ENCODE data around the gene ANO10. TPM values are rescaled to one million over a fixed set of nuclear protein-coding genes. Genes with fewer than 3 reads are reported as not detected.

The ANO10 gene
- polyA plus RNA-seq, 4 donors = 37.5 to 50.5 (median 41.3) TPM

GRCh38 chr3:43389388-43390254 is 232.2 kb downstream of the ANO10 start:
- no peak for DNase-seq (ENCODE audit: low read depth in 4 of 4, low spot score in 3 of 4)

GRCh38 chr3:43388915-43389314 is 232.9 kb downstream of the ANO10 start:
- DNase-seq (ENCODE audit: low read depth in 4 of 4, low spot score in 3 of 4) = no peak

- no peak for DNase-seq (ENCODE audit: low read depth in 4 of 4, low spot score in 3 of 4)
These were observed 233.6 kb downstream of the ANO10 start for GRCh38 chr3:43388175-43388574.

- DNase-seq (ENCODE audit: low read depth in 4 of 4, low spot score in 3 of 4) = no peak
These were observed 242.5 kb downstream of the ANO10 start for GRCh38 chr3:43379343-43379742.

GRCh38 chr3:43378066-43378935 is 243.5 kb downstream of the ANO10 start:
- no peak for DNase-seq (ENCODE audit: low read depth in 4 of 4, low spot score in 3 of 4)

GRCh38 chr3:43373560-43373928 is 248.3 kb downstream of the ANO10 start:
- no peak for DNase-seq (ENCODE audit: low read depth in 4 of 4, low spot score in 3 of 4)

GRCh38 chr3:43372809-43373559 is 248.8 kb downstream of the ANO10 start:
- peak in 1 of 4 donors; percentile 38 for DNase-seq (ENCODE audit: low read depth in 4 of 4, low spot score in 3 of 4)

- no peak for DNase-seq (ENCODE audit: low read depth in 4 of 4, low spot score in 3 of 4)
These were observed 249.6 kb downstream of the ANO10 start for GRCh38 chr3:43372007-43372740.

- no peak for DNase-seq (ENCODE audit: low read depth in 4 of 4, low spot score in 3 of 4)
These were observed 250.3 kb downstream of the ANO10 start for GRCh38 chr3:43371494-43371893.

- no peak for DNase-seq (ENCODE audit: low read depth in 4 of 4, low spot score in 3 of 4)
These were observed 251.4 kb downstream of the ANO10 start for GRCh38 chr3:43370293-43370980.

- DNase-seq (ENCODE audit: low read depth in 4 of 4, low spot score in 3 of 4) = no peak
These were observed 252.2 kb downstream of the ANO10 start for GRCh38 chr3:43369404-43370292.

- DNase-seq (ENCODE audit: low read depth in 4 of 4, low spot score in 3 of 4) = no peak
These were observed 254.9 kb downstream of the ANO10 start for GRCh38 chr3:43366885-43367284.

- DNase-seq (ENCODE audit: low read depth in 4 of 4, low spot score in 3 of 4) = no peak
These were observed 255.3 kb downstream of the ANO10 start for GRCh38 chr3:43366481-43366880.

- no peak for DNase-seq (ENCODE audit: low read depth in 4 of 4, low spot score in 3 of 4)
These were observed 256.1 kb downstream of the ANO10 start for GRCh38 chr3:43365601-43366305.

- DNase-seq (ENCODE audit: low read depth in 4 of 4, low spot score in 3 of 4) = no peak
These were observed 256.9 kb downstream of the ANO10 start for GRCh38 chr3:43364926-43365325.

GRCh38 chr3:43364494-43364893 is 257.3 kb downstream of the ANO10 start:
- DNase-seq (ENCODE audit: low read depth in 4 of 4, low spot score in 3 of 4) = no peak

GRCh38 chr3:43363621-43364266 is 258.1 kb downstream of the ANO10 start:
- no peak for DNase-seq (ENCODE audit: low read depth in 4 of 4, low spot score in 3 of 4)
